K562 (cell line): Measurements from ENCODE around the gene A1BG. TPM values are rescaled to one million over a fixed set of nuclear protein-coding genes. Genes with fewer than 3 reads are reported as not detected.

ENCODE experiments used
- MCM3 ChIP-seq: fragments of 450-650 bp; IDR thresholded peaks from 2 replicates; pipeline ENCODE4 v1.6.1; 2016
- SMARCA4 ChIP-seq: fragments of 450-650 bp; IDR thresholded peaks from 2 replicates; pipeline ENCODE4 v1.6.1; 2016
- SMARCE1 ChIP-seq: fragments of 450-650 bp; IDR thresholded peaks from 2 replicates; pipeline ENCODE4 v1.7.1; 2016; ENCODE audit warnings: mild to moderate bottlenecking
- TBP ChIP-seq: optimal IDR thresholded peaks from 2 replicates; pipeline ENCODE3; 2011; ENCODE audit warnings: low read depth, low read length, improper control_type of control experiment
- TGIF2 ChIP-seq: sonication (generic); formaldehyde crosslinking; IDR thresholded peaks from 2 replicates; pipeline ENCODE4 v1.8.1; 2022; ENCODE audit warnings: mild to moderate bottlenecking, missing genetic modification reagents, moderate library complexity
- ZNF146 ChIP-seq: IDR thresholded peaks from one replicate; pipeline ENCODE4 v1.6.1; 2018; ENCODE audit warnings: missing compliant biosample characterization; ENCODE audit not compliant: unreplicated experiment
- ZNF274 ChIP-seq: IDR thresholded peaks from 2 replicates; pipeline ENCODE4 v1.6.1; 2011; ENCODE audit warnings: low read depth, mild to moderate bottlenecking, low read length, moderate library complexity, borderline replicate concordance
- ZNF311 ChIP-seq: fragments of 250-450 bp; sonication (Bioruptor Pico); IDR thresholded peaks from 2 replicates; pipeline ENCODE4 v1.4.0; 2020; ENCODE audit warnings: mild to moderate bottlenecking, moderate library complexity
- ZNF436 ChIP-seq: fragments of 250-450, 450-650 bp; sonication (Bioruptor Pico); formaldehyde crosslinking; IDR thresholded peaks from 2 replicates; pipeline ENCODE4 v1.7.0; 2020; ENCODE audit warnings: mild to moderate bottlenecking
- ZNF695 ChIP-seq: fragments of 450-650 bp; formaldehyde crosslinking; IDR thresholded peaks from 2 replicates; pipeline ENCODE4 v1.4.0; 2020; ENCODE audit warnings: mild to moderate bottlenecking, moderate library complexity
- polyA plus RNA-seq, 8 experiments: library from polyadenylated mRNA; depleted of rRNA in 4 of 8; stranded (reverse) in 5 of 8; unstranded in 3 of 8; fragments of >200 nt; fragmentation: Nextera tagmentation in 2 of 8; fragmentation: Illumina TruSeq in 1 of 8; extraction: Ambion mirVana in 2 of 8; extraction: Trizol in 1 of 8; gene quantifications; 2 replicates each; pipeline versions ENCODE4 v1.2.1 to v1.2.3, GENCODE V29; 2011 to 2014; ENCODE audit warnings: inconsistent platforms in 1 of 8, missing spikeins in 1 of 8
- total RNA-seq, 7 experiments: library from RNA; depleted of rRNA in 6 of 7; stranded (reverse); fragments of >200 nt in 6 of 7; fragmentation: Illumina TruSeq in 2 of 7; extraction: Trizol in 2 of 7; gene quantifications; 2 replicates each; pipeline versions ENCODE4 v1.2.1 to v1.2.3, GENCODE V29; 2011 to 2021; ENCODE audit warnings: low replicate concordance in 1 of 7
- TF ChIP-seq, protein P1 (sequence below): fragments of 250-450 bp; sonication (Bioruptor Pico); IDR thresholded peaks from 2 replicates; pipeline ENCODE4 v1.5.0; 2021; ENCODE audit warnings: mild to moderate bottlenecking, moderate library complexity
- TF ChIP-seq, protein P2 (sequence below): fragments of 250-450 bp; sonication (Bioruptor Pico); IDR thresholded peaks from 2 replicates; pipeline ENCODE4 v1.8.0; 2022; ENCODE audit warnings: inconsistent platforms
- TF ChIP-seq, protein P3 (sequence below), 2 experiments: fragments of 450-650 bp; IDR thresholded peaks; 2 replicates each; pipeline ENCODE4 v1.6.1; 2018; ENCODE audit warnings: mild to moderate bottlenecking in 2 of 2, low read depth in 1 of 2; ENCODE audit not compliant: partially characterized antibody in 2 of 2
- TF ChIP-seq, protein P4 (sequence below): fragments of 250-450 bp; sonication (Bioruptor Pico); IDR thresholded peaks from 2 replicates; pipeline ENCODE4 v1.5.0; 2021
- TF ChIP-seq, protein P5 (sequence below): fragments of 450-650 bp; IDR thresholded peaks from 2 replicates; pipeline ENCODE4 v1.7.0; 2016; ENCODE audit warnings: borderline replicate concordance

The A1BG gene
- total and polyA plus RNA-seq, 9 of the 15 experiments (the other 6 are each of a cell fraction or from before 2014, with no cell fraction given), result 0.10 to 19.8 (median 2.6) TPM

DNA sequence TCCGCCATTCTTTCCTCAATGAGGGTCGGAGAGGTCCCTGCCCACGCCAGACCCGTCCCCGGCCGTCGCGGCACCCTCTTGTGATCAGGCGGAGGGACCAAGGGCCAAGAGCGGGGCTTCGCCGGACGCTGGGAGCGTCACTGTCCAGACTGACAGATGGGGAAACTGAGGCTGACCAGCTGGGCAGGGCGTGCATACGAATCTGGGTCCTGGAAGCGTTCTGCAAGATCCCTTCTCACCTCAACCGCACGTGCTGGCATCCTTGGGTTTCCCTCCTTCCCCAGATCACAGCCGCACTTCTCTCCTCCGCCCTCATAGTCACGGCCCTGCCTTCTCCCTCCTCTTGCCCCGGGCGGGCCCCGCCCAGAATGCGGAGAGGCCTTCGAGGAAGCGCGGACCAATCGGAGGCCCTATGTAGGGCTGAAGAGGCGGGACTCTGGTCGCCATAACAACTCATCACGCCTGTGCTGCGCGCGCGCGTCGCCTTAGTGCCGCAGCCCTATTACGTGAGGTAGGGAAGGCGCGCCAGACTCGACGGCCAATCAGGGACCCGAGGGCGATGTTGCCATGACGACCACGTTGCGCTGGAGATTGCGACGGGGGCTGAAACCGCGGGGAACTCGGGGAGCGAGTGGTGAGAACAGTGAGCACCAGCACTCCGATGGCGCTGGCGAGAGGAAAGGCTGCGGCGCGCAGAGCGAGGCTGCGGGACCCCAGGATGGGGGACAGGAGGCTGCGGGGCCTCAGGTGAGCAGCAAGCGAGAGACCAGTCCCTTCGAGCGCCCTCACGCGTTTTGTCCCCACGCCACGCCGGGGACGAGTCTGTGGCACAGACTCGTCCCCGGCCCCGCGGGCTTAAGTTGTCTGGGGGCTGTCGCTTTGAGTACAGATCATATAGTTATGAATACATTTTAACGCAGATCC lies 47.9 kb upstream of the A1BG start (continued):
- TF ChIP-seq, protein P1, sequence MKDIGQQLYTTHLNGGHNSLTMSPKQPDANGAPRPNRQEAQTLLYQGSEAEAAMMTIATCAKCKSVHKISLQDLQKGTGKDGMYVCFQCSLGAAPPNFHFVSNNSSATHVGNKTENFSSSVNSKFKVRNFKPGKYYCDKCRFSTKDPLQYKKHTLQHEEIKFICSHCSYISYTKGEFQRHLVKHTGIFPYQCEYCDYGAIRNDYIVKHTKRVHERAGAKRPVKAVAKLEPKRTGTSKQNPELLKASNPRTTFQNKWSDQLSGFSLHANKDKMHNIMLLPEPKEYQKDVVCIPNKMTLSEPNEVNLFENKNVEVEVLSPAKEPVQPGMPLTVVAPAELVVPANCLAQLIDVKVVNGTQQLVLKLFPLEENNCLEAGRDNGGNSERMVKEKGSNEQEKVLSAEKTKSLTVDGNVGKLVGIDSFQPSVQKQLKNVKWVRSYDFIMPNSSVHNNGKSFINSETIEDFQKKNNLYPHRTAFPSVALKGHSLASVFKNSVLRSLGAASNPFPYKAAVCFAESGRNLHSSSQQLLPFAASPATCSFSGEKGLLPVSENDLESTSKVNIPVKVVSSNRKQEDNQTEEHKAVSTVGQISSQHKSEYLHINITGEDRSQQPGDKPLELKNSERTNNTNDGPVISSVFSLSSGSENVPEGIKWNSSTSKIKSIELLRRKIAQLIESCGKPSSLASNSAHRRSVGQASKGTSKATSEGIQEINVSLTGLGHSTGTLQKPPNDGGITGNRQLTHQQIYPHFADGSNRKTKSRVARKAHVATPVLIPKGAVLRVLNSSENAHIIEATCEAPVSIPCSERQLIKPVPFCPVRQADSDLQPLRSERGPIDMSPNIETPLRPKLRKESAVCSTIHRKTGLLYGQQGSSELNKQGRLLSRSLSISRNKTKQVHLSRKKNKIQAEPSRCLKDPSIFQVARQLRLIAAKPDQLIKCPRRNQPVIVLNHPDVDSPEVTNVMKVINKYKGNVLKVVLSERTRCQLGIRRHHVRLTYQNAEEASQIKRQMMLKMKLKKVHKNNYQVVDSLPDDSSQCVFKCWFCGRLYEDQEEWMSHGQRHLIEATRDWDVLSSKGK (CRISPR knock-in tag), result no peak
- TF ChIP-seq ZNF274, result no peak
- TF ChIP-seq SMARCA4, result no peak
- no peak for TF ChIP-seq ZNF146 (CRISPR knock-in tag)
- TF ChIP-seq SMARCE1, result no peak; the same call in 1 of the 2 replicates
- TF ChIP-seq, protein P2, sequence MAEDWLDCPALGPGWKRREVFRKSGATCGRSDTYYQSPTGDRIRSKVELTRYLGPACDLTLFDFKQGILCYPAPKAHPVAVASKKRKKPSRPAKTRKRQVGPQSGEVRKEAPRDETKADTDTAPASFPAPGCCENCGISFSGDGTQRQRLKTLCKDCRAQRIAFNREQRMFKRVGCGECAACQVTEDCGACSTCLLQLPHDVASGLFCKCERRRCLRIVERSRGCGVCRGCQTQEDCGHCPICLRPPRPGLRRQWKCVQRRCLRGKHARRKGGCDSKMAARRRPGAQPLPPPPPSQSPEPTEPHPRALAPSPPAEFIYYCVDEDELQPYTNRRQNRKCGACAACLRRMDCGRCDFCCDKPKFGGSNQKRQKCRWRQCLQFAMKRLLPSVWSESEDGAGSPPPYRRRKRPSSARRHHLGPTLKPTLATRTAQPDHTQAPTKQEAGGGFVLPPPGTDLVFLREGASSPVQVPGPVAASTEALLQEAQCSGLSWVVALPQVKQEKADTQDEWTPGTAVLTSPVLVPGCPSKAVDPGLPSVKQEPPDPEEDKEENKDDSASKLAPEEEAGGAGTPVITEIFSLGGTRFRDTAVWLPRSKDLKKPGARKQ (CRISPR knock-in tag), result no peak
- TF ChIP-seq TGIF2 (CRISPR knock-in tag), result no peak
- no peak for TF ChIP-seq ZNF695 (CRISPR knock-in tag)
- TF ChIP-seq, protein P3, sequence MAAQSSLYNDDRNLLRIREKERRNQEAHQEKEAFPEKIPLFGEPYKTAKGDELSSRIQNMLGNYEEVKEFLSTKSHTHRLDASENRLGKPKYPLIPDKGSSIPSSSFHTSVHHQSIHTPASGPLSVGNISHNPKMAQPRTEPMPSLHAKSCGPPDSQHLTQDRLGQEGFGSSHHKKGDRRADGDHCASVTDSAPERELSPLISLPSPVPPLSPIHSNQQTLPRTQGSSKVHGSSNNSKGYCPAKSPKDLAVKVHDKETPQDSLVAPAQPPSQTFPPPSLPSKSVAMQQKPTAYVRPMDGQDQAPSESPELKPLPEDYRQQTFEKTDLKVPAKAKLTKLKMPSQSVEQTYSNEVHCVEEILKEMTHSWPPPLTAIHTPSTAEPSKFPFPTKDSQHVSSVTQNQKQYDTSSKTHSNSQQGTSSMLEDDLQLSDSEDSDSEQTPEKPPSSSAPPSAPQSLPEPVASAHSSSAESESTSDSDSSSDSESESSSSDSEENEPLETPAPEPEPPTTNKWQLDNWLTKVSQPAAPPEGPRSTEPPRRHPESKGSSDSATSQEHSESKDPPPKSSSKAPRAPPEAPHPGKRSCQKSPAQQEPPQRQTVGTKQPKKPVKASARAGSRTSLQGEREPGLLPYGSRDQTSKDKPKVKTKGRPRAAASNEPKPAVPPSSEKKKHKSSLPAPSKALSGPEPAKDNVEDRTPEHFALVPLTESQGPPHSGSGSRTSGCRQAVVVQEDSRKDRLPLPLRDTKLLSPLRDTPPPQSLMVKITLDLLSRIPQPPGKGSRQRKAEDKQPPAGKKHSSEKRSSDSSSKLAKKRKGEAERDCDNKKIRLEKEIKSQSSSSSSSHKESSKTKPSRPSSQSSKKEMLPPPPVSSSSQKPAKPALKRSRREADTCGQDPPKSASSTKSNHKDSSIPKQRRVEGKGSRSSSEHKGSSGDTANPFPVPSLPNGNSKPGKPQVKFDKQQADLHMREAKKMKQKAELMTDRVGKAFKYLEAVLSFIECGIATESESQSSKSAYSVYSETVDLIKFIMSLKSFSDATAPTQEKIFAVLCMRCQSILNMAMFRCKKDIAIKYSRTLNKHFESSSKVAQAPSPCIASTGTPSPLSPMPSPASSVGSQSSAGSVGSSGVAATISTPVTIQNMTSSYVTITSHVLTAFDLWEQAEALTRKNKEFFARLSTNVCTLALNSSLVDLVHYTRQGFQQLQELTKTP (IDR thresholded peaks at IDR 0.05; ENCODE audit: low read depth in 1 of 2, partially characterized antibody in 2 of 2), result no peak
- TF ChIP-seq, protein P4, sequence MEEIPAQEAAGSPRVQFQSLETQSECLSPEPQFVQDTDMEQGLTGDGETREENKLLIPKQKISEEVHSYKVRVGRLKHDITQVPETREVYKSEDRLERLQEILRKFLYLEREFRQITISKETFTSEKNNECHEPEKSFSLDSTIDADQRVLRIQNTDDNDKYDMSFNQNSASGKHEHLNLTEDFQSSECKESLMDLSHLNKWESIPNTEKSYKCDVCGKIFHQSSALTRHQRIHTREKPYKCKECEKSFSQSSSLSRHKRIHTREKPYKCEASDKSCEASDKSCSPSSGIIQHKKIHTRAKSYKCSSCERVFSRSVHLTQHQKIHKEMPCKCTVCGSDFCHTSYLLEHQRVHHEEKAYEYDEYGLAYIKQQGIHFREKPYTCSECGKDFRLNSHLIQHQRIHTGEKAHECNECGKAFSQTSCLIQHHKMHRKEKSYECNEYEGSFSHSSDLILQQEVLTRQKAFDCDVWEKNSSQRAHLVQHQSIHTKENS (CRISPR knock-in tag), result no peak
- TF ChIP-seq TBP, result peak; percentile 93
- TF ChIP-seq ZNF436 (CRISPR knock-in tag), result no peak
- no peak for TF ChIP-seq ZNF311
- TF ChIP-seq MCM3, result no peak
- TF ChIP-seq, protein P5, sequence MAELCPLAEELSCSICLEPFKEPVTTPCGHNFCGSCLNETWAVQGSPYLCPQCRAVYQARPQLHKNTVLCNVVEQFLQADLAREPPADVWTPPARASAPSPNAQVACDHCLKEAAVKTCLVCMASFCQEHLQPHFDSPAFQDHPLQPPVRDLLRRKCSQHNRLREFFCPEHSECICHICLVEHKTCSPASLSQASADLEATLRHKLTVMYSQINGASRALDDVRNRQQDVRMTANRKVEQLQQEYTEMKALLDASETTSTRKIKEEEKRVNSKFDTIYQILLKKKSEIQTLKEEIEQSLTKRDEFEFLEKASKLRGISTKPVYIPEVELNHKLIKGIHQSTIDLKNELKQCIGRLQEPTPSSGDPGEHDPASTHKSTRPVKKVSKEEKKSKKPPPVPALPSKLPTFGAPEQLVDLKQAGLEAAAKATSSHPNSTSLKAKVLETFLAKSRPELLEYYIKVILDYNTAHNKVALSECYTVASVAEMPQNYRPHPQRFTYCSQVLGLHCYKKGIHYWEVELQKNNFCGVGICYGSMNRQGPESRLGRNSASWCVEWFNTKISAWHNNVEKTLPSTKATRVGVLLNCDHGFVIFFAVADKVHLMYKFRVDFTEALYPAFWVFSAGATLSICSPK, result no peak
